Heart left ventricle (tissue), 13 donors: ENCODE data around the gene P2RY8.

Experiments
- CTCF ChIP-seq, 12 donors: fragments of 200-600 bp; sonication (generic) in 4 of 12; IDR thresholded peaks; one replicate each; pipeline versions ENCODE4 v1.5.0 to v1.8.0; 2018 to 2022; ENCODE audit warnings: antibody characterized with exemption in 12 of 12, mild to moderate bottlenecking in 5 of 12
- POLR2A ChIP-seq, 2 donors: fragments of 450-650 bp; IDR thresholded peaks; one replicate each; pipeline ENCODE4 v1.6.1; 2017; ENCODE audit warnings: antibody characterized with exemption in 2 of 2, mild to moderate bottlenecking in 2 of 2, moderate library complexity in 2 of 2
- donor health status: ischemic (EF 13 %, LVEDD 7.1; RV severe dilation, severe dysfunction).
- donor health status: DM: no; HTN: yes; CAD: no.
- donor health status: DM: no; HTN: no; CAD: no.
- donor health status: ischemic (EF 25% LVEDD 6.9; RV normal size, moderate dysfunction).
- donor health status: ischemic (EF 25% LVEDD 5.7; RV mildly dilated, moderate dysfunction).
- donor health status: ischemic (EF 35%, LVEDD 5.7; RV mildly dilated, moderate dysfunction).
- donor health status: nonischemic (EF 11% LVEDD 7.7; RV severe dilation, severe dysfunction).
- donor health status: DM: yes; HTN: yes; CAD: no.
- donor health status: PGD.
- donor health status: ischemic (EF 29% LVEDD 5.4; RV normal size, mild dysfunction).
- donor health status: nonischemic (EF 23%, LVEDD 6.1; RV moderate dilation, normal function).

- TF ChIP-seq POLR2A (IDR thresholded peaks at IDR 0.05) (no peak), CTCF (IDR thresholded peaks at IDR 0.05) (no peak)
Measured at GRCh38 chrX:1546691-1547251, 9.8 kb upstream of the P2RY8 start.
